ENCODE results near the gene INO80E.
A peak's percentile ranks its signal among the peaks of the same experiment; 100 is the strongest.

Gene INO80E

DNA sequence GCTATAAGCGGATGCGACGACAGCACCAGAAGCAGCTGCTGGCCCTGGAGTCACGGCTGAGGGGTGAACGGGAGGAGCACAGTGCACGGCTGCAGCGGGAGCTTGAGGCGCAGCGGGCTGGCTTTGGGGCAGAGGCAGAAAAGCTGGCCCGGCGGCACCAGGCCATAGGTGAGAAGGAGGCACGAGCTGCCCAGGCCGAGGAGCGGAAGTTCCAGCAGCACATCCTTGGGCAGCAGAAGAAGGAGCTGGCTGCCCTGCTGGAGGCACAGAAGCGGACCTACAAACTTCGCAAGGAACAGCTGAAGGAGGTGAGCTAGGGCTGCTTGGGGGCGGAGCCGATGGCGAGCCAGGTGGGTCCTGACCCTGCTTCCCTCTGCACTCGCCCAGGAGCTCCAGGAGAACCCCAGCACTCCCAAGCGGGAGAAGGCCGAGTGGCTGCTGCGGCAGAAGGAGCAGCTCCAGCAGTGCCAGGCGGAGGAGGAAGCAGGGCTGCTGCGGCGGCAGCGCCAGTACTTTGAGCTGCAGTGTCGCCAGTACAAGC, 10.7 kb upstream of the INO80E start:
- Mint-ChIP-seq H3K9me3 (no peaks in the 10 kb centered on the region), H3K36me3 (ENCODE audit: low read depth) (peaks cover 65% of the 10 kb centered on the region), H3K4me3 (no peak overlapping the region), H3K27ac (no peak overlapping the region), H3K4me1 (peaks cover 23% of the 10 kb centered on the region), H3K27me3 (ENCODE audit: low read depth, poor library complexity) (no peaks in the 10 kb centered on the region)
- no peak for DNase-seq
- TF ChIP-seq, protein P1, sequence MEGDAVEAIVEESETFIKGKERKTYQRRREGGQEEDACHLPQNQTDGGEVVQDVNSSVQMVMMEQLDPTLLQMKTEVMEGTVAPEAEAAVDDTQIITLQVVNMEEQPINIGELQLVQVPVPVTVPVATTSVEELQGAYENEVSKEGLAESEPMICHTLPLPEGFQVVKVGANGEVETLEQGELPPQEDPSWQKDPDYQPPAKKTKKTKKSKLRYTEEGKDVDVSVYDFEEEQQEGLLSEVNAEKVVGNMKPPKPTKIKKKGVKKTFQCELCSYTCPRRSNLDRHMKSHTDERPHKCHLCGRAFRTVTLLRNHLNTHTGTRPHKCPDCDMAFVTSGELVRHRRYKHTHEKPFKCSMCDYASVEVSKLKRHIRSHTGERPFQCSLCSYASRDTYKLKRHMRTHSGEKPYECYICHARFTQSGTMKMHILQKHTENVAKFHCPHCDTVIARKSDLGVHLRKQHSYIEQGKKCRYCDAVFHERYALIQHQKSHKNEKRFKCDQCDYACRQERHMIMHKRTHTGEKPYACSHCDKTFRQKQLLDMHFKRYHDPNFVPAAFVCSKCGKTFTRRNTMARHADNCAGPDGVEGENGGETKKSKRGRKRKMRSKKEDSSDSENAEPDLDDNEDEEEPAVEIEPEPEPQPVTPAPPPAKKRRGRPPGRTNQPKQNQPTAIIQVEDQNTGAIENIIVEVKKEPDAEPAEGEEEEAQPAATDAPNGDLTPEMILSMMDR (IDR thresholded peaks at IDR 0.05), result no peak

DNA sequence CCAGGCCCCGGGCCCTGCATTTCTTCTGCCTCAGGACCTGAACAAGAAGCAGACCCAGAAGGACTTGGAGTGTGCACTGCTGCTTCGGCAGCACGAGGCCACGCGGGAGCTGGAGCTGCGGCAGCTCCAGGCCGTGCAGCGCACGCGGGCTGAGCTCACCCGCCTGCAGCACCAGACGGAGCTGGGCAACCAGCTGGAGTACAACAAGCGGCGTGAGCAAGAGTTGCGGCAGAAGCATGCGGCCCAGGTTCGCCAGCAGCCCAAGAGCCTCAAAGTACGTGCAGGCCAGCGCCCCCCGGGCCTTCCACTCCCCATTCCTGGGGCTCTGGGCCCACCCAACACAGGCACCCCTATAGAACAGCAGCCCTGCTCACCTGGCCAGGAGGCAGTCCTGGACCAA, 9.8 kb upstream of the INO80E start:
- Mint-ChIP-seq H3K27me3 (ENCODE audit: low read depth, poor library complexity) (no peaks in the 10 kb centered on the region), H3K36me3 (ENCODE audit: low read depth) (peaks cover 63% of the 10 kb centered on the region), H3K4me3 (no peak overlapping the region), H3K9me3 (no peaks in the 10 kb centered on the region), H3K4me1 (peaks cover 28% of the 10 kb centered on the region), H3K27ac (peak overlapping the region; percentile 71)
- TF ChIP-seq, protein P1 (IDR thresholded peaks at IDR 0.05), result no peak
- DNase-seq, result no peak

DNA sequence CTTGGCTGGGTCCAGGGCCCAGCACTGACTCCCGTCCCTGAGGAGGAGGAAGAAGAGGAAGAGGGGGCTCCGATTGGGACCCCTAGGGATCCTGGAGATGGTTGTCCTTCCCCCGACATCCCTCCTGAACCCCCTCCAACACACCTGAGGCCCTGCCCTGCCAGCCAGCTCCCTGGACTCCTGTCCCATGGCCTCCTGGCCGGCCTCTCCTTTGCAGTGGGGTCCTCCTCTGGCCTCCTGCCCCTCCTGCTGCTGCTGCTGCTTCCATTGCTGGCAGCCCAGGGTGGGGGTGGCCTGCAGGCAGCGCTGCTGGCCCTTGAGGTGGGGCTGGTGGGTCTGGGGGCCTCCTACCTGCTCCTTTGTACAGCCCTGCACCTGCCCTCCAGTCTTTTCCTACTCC, 9.1 kb upstream of the INO80E start:
- Mint-ChIP-seq H3K27ac (peak overlapping the region; percentile 71), H3K27me3 (ENCODE audit: low read depth, poor library complexity) (no peaks in the 10 kb centered on the region), H3K4me1 (peaks cover 34% of the 10 kb centered on the region), H3K9me3 (no peaks in the 10 kb centered on the region), H3K4me3 (no peak overlapping the region), H3K36me3 (ENCODE audit: low read depth) (peaks cover 60% of the 10 kb centered on the region)
- TF ChIP-seq, protein P1 (IDR thresholded peaks at IDR 0.05), result no peak
- no peak for DNase-seq

DNA sequence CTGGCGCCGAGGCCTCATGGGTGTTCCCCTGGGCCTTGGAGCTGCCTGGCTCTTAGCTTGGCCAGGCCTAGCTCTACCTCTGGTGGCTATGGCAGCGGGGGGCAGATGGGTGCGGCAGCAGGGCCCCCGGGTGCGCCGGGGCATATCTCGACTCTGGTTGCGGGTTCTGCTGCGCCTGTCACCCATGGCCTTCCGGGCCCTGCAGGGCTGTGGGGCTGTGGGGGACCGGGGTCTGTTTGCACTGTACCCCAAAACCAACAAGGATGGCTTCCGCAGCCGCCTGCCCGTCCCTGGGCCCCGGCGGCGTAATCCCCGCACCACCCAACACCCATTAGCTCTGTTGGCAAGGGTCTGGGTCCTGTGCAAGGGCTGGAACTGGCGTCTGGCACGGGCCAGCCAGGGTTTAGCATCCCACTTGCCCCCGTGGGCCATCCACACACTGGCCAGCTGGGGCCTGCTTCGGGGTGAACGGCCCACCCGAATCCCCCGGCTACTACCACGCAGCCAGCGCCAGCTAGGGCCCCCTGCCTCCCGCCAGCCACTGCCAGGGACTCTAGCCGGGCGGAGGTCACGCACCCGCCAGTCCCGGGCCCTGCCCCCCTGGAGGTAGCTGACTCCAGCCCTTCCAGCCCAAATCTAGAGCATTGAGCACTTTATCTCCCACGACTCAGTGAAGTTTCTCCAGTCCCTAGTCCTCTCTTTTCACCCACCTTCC, 8.5 kb upstream of the INO80E start:
- Mint-ChIP-seq H3K4me3 (peak overlapping the region; percentile 9), H3K36me3 (ENCODE audit: low read depth) (peaks cover 60% of the 10 kb centered on the region), H3K4me1 (peaks cover 40% of the 10 kb centered on the region), H3K27me3 (ENCODE audit: low read depth, poor library complexity) (no peaks in the 10 kb centered on the region), H3K9me3 (no peaks in the 10 kb centered on the region), H3K27ac (peak overlapping the region; percentile 95)
- DNase-seq, result no peak
- TF ChIP-seq, protein P1 (IDR thresholded peaks at IDR 0.05), result no peak

DNA sequence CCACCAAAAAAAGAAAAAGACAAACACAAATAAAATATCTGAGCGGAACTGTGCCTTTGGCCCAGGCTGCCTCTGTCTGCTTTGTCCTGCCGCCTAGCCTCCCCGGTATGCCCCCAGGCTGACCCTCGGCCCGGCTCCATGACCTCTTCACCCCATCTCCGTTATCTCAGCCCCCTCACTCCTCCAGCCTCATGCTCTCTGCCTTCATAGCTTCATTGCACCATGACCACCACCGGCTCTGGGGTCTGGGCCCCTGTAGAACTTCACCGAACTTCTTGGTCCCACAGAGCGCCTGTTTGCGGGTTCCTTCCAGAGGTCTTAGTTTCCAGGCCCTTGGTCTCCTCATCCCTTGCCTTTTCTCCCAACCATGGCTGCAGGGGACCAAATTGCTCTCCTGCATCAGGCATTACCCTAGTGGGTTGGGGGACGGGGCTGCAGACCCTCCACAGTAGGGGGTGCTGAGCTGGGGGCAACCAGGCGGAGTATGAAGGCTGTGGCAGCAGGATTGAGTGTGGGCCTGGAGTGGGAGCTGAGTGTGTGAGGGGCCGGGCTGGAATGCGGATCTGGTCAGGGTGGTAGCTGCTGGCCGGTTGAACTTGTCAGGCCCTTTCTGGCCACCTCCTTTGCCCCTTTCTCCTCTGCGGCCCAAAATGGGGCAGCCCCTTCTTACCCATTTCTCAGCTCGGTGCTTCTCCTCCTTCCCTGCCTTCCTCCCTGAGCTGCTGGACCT, 7.5 kb upstream of the INO80E start:
- Mint-ChIP-seq H3K27ac (peak overlapping the region; percentile 95), H3K9me3 (no peaks in the 10 kb centered on the region), H3K27me3 (ENCODE audit: low read depth, poor library complexity) (no peaks in the 10 kb centered on the region), H3K36me3 (ENCODE audit: low read depth) (peaks cover 58% of the 10 kb centered on the region), H3K4me1 (peaks cover 43% of the 10 kb centered on the region), H3K4me3 (no peak overlapping the region)
- DNase-seq, result no peak
- TF ChIP-seq, protein P1 (IDR thresholded peaks at IDR 0.05), result no peak
